ENCODE results near the gene CAPZA2. TPM values are rescaled to one million over a fixed set of nuclear protein-coding genes. Genes with fewer than 3 reads are reported as not detected.

CAPZA2 gene
- total and polyA plus RNA-seq, 9 of the 15 experiments (the other 6 are each of a cell fraction or from before 2014, with no cell fraction given), result 67.0 to 524 (median 176) TPM

GRCh38 chr7:116851671-116852070 is 10.7 kb upstream of the CAPZA2 start:
- in situ Hi-C loops (cut with MboI) (no loop called here), intact Hi-C loops (cut with micrococcal nuclease) (no loop called here)
- H2AFZ ChIP-seq (ENCODE audit: low read depth, low read length), result no peak overlapping the region
- H3K4me1 ChIP-seq (replicated peaks in 1 of 2; ENCODE audit: control insufficient read depth in 2 of 2, insufficient read depth in 2 of 2, low read length in 2 of 2), result peaks cover 0 to under 1% of the 10 kb centered on the region in 2 experiments; a peak in 2 of 5 replicates
- WGBS (ENCODE audit: insufficient coverage, low coverage, missing lambda C conversion rate), result 1% methylated on average over 3 of the region's 3 CpGs
- no peak overlapping the region for H3K27ac ChIP-seq (ENCODE audit: extremely low read depth, low read depth, low read length)
- H3K4me3 ChIP-seq, result no peak overlapping the region
- TF ChIP-seq SIX5 (IDR thresholded peaks at IDR 0.05; ENCODE audit: borderline replicate concordance in 1 of 2, insufficient read depth in 1 of 2, low read depth in 1 of 2, low read length in 2 of 2) (no peak), XRCC5 (IDR thresholded peaks at IDR 0.05; ENCODE audit: low read depth, low read length) (no peak), SMARCA5 (IDR thresholded peaks at IDR 0.05) (no peak), PHF20 (IDR thresholded peaks at IDR 0.05; ENCODE audit: partially characterized antibody) (no peak), PPARD (CRISPR knock-in tag; IDR thresholded peaks at IDR 0.05) (no peak), ZNF644 (tag; IDR thresholded peaks at IDR 0.05; ENCODE audit: low read depth) (no peak), ETV1 (tag; conservative IDR thresholded peaks at IDR 0.05; ENCODE audit: low read depth) (no peak), FIP1L1 (IDR thresholded peaks at IDR 0.05; ENCODE audit: low read depth, low read length, poor library complexity, severe bottlenecking) (no peak)
- no peaks in the 10 kb centered on the region for H3K9me3 ChIP-seq (replicated peaks; ENCODE audit: control insufficient read depth, insufficient read depth, low read depth, low read length)
- H3K9me1 ChIP-seq (ENCODE audit: control insufficient read depth, insufficient read depth, low read length), result no peaks in the 10 kb centered on the region
- BruUV-seq (replicated peaks), result no TSS peak
- no peaks in the 10 kb centered on the region for H4K20me1 ChIP-seq (replicated peaks; ENCODE audit: control insufficient read depth, insufficient read depth, low read length)
- H3K36me3 ChIP-seq (ENCODE audit: control insufficient read depth, insufficient read depth, low read length), result no peaks in the 10 kb centered on the region
- peaks cover 17 to 31% of the 10 kb centered on the region in 2 experiments for H3K27me3 ChIP-seq (ENCODE audit: control insufficient read depth in 2 of 2, insufficient read depth in 2 of 2, low read length in 2 of 2)
- POLR2A ChIA-PET, result interaction anchor here (0.6 to 1.9 kb wide), 3 partner anchors 9 to 791 kb away, joined by 3 to 6 read pairs (median 6); no protein-coding TSS in a partner anchor
- H3K79me2 ChIP-seq (ENCODE audit: control insufficient read depth, insufficient read depth, low read length), result no peaks in the 10 kb centered on the region
- H3K9ac ChIP-seq (ENCODE audit: insufficient read depth in 1 of 2, low read depth in 2 of 2, low read length in 2 of 2), result no peak overlapping the region
- DNase-seq (ENCODE audit: extremely low read depth in 1 of 4, low spot score in 3 of 4), result no peak
- no peak for FAIRE-seq
- CTCF ChIA-PET (ENCODE audit: low intra/inter-chr PET ratio), result no interaction called here
- no peak overlapping the region for H3K4me2 ChIP-seq (ENCODE audit: insufficient read depth, low read length)
- peak; percentile 20; the same call in 1 of the 3 replicates for ATAC-seq

All from K562 (cell line).